ENCODE data around the gene PPP1R12B. TPM values are rescaled to one million over a fixed set of nuclear protein-coding genes. Genes with fewer than 3 reads are reported as not detected.
"Not testable (repeated sequence)": the region's sequence is repeated elsewhere in the genome, so short reads cannot be mapped to it uniquely, and the experiment has no call there.

Gene PPP1R12B
- total RNA-seq, 4 donors from 2014 or later: 68.1 to 153 (median 116) TPM

DNA sequence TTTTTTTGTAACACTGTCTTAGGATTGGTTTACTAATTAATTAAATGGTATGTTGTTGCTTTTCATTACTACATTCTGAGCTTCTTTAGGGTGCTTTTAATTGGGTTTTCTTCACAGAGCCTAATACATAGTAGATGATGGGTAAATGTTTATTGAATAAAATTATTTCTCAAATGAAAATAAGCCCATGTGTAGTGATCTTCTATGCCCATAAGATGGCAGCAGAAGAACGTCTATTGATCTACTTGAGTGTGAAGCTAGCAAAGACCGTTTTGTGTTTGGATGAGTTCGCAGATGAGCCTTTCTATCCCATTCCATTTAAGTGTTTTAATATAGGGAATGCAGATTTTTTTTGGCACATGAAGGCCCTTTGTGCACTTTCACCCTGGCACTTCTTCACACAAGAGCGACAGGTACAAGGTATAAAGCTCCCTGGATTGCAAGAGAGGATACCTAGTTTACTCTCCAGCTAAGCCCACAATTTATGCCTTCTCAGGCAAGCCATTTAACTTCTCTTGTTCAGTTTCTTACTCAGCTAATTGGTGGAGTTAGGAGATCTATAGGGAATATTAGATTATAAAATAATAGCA is 115.7 kb downstream of the PPP1R12B start:
- peaks cover 0 to 18% (median 2%) of the 10 kb centered on the region in 4 donors for H3K4me1 ChIP-seq
- H3K27ac ChIP-seq, H3K4me3 ChIP-seq, H3K9me3 ChIP-seq, H3K27me3 ChIP-seq, H3K36me3 ChIP-seq: not testable (repeated sequence)
- WGBS, 2 donors: 29 to 30% methylated on average over 4 of the region's 4 CpGs
- TF ChIP-seq, protein P1, sequence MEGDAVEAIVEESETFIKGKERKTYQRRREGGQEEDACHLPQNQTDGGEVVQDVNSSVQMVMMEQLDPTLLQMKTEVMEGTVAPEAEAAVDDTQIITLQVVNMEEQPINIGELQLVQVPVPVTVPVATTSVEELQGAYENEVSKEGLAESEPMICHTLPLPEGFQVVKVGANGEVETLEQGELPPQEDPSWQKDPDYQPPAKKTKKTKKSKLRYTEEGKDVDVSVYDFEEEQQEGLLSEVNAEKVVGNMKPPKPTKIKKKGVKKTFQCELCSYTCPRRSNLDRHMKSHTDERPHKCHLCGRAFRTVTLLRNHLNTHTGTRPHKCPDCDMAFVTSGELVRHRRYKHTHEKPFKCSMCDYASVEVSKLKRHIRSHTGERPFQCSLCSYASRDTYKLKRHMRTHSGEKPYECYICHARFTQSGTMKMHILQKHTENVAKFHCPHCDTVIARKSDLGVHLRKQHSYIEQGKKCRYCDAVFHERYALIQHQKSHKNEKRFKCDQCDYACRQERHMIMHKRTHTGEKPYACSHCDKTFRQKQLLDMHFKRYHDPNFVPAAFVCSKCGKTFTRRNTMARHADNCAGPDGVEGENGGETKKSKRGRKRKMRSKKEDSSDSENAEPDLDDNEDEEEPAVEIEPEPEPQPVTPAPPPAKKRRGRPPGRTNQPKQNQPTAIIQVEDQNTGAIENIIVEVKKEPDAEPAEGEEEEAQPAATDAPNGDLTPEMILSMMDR (IDR thresholded peaks at IDR 0.05): peak in 4 of 5 experiments; percentile 40 to 49 (median 46)
- DNase-seq (ENCODE audit: low spot score in 2 of 2): peak in 1 of 2 donors; percentile 11

DNA sequence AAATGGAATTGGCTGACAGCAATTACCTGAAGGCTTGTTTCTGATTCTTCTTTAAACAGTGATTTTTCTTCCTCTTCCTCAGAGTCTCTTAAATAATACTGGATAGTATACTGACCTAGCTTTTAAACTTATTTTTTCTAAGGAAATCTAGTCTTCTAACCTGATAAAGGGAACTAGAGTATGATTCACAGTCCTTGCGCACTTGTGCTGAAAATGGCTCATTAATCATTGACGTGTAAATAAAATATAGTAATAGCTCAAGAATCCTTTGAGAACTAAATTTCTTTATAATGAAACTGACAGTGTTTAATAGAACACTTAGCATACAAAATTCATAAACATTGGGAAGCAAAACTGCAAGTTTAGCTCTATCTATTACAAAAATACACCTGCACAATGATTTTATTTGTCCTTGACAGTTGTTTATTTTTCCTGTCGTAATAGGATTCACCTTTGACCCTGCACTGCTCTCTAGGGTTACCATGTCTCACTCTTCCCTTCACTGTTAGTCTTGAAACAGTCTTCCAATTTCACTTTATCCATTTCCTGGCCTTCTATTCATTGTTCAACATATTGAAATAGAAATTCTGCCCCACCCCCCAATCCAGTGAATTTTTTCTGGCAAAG is 117.3 kb downstream of the PPP1R12B start:
- not testable (repeated sequence) for H3K27ac ChIP-seq; H3K4me3 ChIP-seq; H3K9me3 ChIP-seq; H3K4me1 ChIP-seq; DNase-seq (ENCODE audit: low spot score in 2 of 2); H3K27me3 ChIP-seq; H3K36me3 ChIP-seq
- 71 to 74% methylated on average over 3 of the region's 3 CpGs for WGBS, 2 donors

DNA sequence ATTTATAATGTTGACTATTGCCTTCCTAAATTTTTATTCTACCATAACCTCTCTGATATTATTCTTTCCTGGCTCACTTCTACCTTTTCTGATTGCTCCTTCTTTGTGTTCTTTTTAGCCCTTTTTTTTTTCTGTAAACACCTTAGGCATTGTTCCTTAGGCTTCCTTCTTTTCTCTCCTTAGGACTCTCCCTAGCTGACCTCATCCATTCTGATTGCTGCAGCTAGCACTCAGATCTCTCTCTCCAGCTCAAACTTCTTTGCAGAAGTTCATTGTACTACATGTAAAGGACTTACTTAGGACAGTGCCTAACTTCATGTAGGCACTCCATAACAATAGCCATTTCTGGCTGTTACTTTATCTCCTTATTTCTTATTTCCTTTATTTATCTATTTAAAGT is 117.8 kb downstream of the PPP1R12B start:
- not testable (repeated sequence) for H3K4me1 ChIP-seq; H3K4me3 ChIP-seq; H3K27ac ChIP-seq; DNase-seq (ENCODE audit: low spot score in 2 of 2); H3K27me3 ChIP-seq; H3K36me3 ChIP-seq; H3K9me3 ChIP-seq

DNA sequence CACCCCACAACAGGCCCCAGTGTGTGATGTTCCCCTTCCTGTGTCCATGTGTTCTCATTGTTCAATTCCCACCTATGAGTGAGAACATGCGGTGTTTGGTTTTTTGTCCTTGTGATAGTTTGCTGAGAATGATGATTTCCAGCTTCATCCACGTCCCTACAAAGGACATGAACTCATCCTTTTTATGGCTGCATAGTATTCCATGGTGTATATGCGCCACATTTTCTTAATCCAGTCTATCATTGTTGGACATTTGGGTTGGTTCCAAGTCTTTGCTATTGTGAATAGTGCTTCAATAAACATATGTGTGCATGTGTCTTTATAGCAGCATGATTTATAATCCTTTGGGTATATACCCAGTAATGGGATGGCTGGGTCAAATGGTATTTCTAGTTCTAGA is 118.9 kb downstream of the PPP1R12B start:
- not testable (repeated sequence) for H3K4me3 ChIP-seq; H3K9me3 ChIP-seq; H3K36me3 ChIP-seq; H3K27ac ChIP-seq; H3K27me3 ChIP-seq; DNase-seq (ENCODE audit: low spot score in 2 of 2)
- 92 to 93% methylated on average over 3 of the region's 3 CpGs for WGBS, 2 donors
- H3K4me1 ChIP-seq: peaks cover 0 to 11% (median 0%) of the 10 kb centered on the region in 4 donors

DNA sequence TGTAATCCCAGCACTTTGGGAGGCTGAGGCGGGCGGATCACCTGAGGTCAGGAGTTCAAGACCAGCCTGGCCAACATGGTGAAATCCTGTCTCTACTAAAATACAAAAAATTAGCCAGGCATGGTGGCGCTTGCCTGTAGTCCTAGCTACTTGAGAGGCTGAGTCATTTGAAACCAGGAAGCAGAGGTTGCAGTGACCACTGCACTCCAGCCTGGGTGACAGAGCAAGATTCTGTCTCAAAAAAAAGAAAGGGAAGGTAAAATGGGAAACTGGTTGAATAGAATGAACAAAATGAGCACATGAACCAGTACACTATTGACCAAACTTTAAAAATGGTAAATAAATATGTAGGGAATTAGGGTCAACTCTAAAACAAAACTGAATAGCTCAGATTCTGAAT is 120.2 kb downstream of the PPP1R12B start:
- not testable (repeated sequence) for H3K4me3 ChIP-seq; H3K9me3 ChIP-seq; DNase-seq (ENCODE audit: low spot score in 2 of 2); H3K36me3 ChIP-seq; H3K27me3 ChIP-seq; H3K27ac ChIP-seq
- H3K4me1 ChIP-seq: peaks cover 0 to 12% (median 0%) of the 10 kb centered on the region in 4 donors
- 98 to 99% methylated on average over 3 of the region's 3 CpGs for WGBS, 2 donors

DNA sequence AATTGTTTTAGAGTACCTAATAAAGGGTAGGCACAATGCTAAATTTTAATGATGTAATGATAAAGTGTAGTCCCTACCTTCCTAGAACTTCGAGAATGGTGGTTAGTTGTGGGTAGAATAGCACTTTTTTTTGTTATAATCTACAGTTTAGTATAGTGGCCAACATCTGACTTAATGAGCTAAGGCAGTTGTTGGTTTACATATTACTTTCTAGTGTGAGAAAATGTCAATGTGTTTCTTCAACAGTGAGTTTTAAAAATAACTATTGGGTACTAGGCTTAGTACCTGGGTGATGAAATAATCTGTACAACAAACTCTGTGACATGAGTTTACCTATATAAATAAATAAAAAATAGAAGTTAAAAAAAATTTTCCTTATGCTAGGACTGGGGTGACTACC is 120.6 kb downstream of the PPP1R12B start:
- peaks cover 0 to 12% (median 0%) of the 10 kb centered on the region in 4 donors for H3K4me1 ChIP-seq
- not testable (repeated sequence) for DNase-seq (ENCODE audit: low spot score in 2 of 2); H3K36me3 ChIP-seq; H3K4me3 ChIP-seq; H3K27ac ChIP-seq; H3K27me3 ChIP-seq; H3K9me3 ChIP-seq
- 95 to 100% methylated on average over 1 of the region's 1 CpG for WGBS, 2 donors

DNA sequence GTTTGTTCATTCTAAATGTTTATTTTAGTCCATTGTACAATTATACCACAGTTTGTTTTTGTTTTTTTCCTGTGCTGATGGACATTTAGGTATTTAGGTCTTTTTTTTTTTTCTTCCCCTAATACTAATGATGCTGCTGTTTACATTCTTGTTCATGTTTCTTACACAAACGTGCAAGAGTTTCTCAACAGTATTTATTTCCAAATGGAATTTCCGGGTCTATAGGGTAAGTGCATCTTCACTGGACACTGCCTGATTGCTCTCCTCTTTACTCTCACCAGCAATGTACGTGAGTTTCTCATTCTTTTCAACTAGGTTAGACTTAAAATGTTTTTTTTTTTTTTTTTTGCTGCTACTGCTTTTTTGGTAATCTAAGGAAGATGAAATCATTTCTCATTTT is 122.7 kb downstream of the PPP1R12B start:
- WGBS, 2 donors: 78 to 84% methylated on average over 3 of the region's 3 CpGs
- Histone ChIP-seq H3K4me3 (no peak overlapping the region), H3K9me3 (no peaks in the 10 kb centered on the region), H3K27me3 (no peaks in the 10 kb centered on the region), H3K4me1 (peaks cover 0 to 4% (median 0%) of the 10 kb centered on the region in 4 donors), H3K36me3 (no peaks in the 10 kb centered on the region), H3K27ac (no peak overlapping the region)
- DNase-seq (ENCODE audit: low spot score in 2 of 2): no peak
- TF ChIP-seq, protein P1 (IDR thresholded peaks at IDR 0.05): no peak
- no peak for TF ChIP-seq EP300 (IDR thresholded peaks at IDR 0.05)
- no peak for TF ChIP-seq POLR2A (IDR thresholded peaks at IDR 0.05)

DNA sequence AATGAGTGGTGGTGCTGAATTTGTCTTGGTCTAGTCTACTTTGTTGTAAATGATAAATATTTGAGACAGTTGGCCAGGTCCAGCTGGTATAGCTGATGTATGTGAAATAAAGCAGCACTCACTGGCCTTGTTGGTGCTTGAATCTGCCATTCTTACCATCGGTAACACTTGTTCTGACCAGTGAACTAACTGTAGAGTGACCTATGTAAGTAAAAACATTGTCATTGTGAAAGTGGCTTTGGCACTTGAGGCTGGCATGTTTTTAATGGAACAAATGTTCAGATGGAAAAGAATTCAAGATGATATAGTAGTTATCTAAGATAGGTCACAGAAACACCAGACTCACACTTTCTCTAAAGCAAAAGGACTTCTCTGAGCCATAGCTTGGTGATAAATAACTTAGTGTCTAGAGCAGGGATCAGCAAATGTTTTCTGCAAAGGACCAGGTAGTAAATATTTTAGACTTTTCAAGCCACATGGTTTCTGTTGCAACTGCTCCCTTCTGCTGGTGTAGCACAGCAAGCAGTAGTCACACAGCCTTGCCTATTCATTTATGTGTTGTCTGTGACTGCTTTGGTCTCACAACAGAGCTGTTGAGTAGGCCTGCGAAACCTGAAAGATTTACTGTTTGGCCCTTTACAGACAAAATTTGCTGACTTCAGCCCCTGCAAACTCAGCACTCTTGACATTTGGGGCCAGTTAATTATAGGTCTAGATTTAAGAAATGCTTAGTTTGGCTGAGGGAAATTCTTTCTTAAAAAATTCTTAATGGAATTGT is 124.0 kb downstream of the PPP1R12B start:
- H3K9me3 ChIP-seq; H3K36me3 ChIP-seq; H3K4me3 ChIP-seq; H3K27me3 ChIP-seq; H3K4me1 ChIP-seq; DNase-seq (ENCODE audit: low spot score in 2 of 2): not testable (repeated sequence)
- 31 to 54% methylated on average over 2 of the region's 2 CpGs for WGBS, 2 donors
- peak overlapping the region in 2 of 4 donors; percentile 54 to 65 for H3K27ac ChIP-seq

DNA sequence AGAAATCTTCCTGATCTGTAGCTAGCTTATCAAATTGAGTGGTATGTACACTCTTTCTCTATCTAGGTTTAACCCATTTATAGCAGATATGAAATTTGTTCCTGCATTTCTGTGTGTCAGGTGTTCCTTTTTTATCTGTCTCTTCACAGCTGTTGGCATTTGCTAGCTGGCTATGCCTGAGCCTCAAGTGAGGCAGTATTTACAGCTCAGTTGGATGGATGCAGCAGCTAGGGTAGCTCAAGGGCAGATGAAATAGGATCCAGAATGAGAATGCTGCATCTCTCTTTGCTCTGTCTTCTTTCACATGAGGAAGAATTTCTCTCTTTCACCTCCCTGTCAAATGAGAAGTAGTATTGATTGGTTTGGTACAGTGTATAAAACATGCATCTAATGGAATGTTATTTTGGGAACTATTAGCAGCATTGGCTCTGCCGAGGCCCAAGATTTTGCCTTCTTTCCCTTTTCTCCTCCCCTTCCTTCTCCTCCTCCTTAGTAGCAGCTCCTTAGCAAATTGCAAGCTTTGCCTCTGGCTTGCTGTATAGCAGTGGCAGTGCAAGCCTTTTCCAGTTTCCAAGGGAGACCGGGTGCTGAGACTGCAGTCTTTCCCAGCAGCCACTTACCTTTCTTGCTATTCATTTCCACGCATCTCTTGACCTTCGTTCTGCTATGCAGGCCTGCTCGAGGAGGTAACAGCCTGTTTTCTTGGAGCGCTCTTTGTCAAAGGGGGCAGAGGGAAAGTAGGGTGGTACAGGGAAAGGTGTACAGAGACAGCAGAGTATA is 125.0 kb downstream of the PPP1R12B start:
- not testable (repeated sequence) for H3K36me3 ChIP-seq; H3K4me1 ChIP-seq; H3K27ac ChIP-seq; DNase-seq (ENCODE audit: low spot score in 2 of 2); H3K4me3 ChIP-seq; H3K9me3 ChIP-seq; H3K27me3 ChIP-seq
- 67 to 74% methylated on average over 6 of the region's 6 CpGs for WGBS, 2 donors

DNA sequence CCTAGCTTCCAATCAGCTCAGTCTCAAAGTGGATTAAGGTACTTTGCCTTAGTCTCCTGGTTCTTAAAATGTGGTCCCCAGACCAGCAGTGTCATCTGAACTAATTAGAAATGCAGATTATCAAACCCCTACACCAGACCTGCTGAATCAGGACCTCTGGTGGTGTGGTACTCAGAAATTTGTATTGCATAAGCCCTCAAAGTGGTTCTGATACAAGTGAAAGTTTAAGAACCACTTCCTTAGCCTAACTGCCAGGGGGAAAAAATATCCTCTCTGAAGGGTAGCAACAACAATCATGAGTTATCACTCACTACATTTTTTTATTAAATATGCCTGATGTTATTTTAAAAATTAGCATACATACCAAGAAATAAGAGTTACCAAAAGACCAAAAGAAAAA is 131.2 kb downstream of the PPP1R12B start:
- not testable (repeated sequence) for H3K4me3 ChIP-seq; H3K27me3 ChIP-seq; H3K27ac ChIP-seq; H3K36me3 ChIP-seq; H3K9me3 ChIP-seq; DNase-seq (ENCODE audit: low spot score in 2 of 2); H3K4me1 ChIP-seq

DNA sequence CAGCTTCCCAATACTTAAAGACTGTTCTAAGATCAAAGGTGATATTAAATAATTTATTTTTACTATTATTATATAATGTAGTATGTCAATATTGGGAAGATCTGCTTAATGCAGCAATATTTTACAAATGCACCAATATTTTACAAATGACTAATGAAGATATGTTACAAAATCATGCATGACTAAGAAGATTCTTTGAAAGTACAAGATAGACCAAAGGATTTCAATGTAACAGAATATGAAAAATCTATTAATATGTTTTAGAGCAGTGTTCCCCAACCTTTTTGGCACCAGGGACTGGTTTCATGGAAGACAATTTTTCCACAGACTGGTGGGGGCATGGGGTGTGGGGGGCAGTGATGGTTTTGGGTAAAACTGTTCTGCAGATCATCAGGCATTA is 132.1 kb downstream of the PPP1R12B start:
- not testable (repeated sequence) for H3K4me1 ChIP-seq; DNase-seq (ENCODE audit: low spot score in 2 of 2); H3K4me3 ChIP-seq; H3K27ac ChIP-seq; H3K27me3 ChIP-seq; H3K9me3 ChIP-seq
- peaks cover 0 to 16% (median 0%) of the 10 kb centered on the region in 3 donors for H3K36me3 ChIP-seq
